Nephron (organoid): Measurements from ENCODE around the gene POU2AF3.

Experiments
- H3K27ac Mint-ChIP-seq, 3 experiments: 2 replicates each; pipeline ENCODE4 v1.8.0; 2020; ENCODE audit warnings: mixed read lengths in 3 of 3, mild to moderate bottlenecking in 2 of 3, moderate library complexity in 1 of 3
- H3K27me3 Mint-ChIP-seq: 2 replicates; pipeline ENCODE4 v1.8.0; 2021; ENCODE audit warnings: low read depth, mild to moderate bottlenecking, moderate library complexity, mixed read lengths
- H3K36me3 Mint-ChIP-seq: 2 replicates; pipeline ENCODE4 v1.8.0; 2020; ENCODE audit warnings: low read depth, mixed read lengths
- H3K4me1 Mint-ChIP-seq: 2 replicates; pipeline ENCODE4 v1.8.0; 2020; ENCODE audit warnings: mixed read lengths
- H3K4me3 Mint-ChIP-seq, 3 experiments: 2 replicates each; pipeline ENCODE4 v1.8.0; 2020; ENCODE audit warnings: mild to moderate bottlenecking in 3 of 3, mixed read lengths in 3 of 3, moderate library complexity in 2 of 3
- H3K9me3 Mint-ChIP-seq: 2 replicates; pipeline ENCODE4 v1.8.0; 2020; ENCODE audit warnings: mixed read lengths
- TF ChIP-seq, protein P1 (sequence below), 3 experiments: fragments of 200-600 bp; sonication (generic); IDR thresholded peaks; one replicate each; pipeline ENCODE4 v1.5.0; 2021; ENCODE audit warnings: antibody characterized with exemption in 3 of 3; ENCODE audit not compliant: unreplicated experiment in 3 of 3

The POU2AF3 gene, protein sequence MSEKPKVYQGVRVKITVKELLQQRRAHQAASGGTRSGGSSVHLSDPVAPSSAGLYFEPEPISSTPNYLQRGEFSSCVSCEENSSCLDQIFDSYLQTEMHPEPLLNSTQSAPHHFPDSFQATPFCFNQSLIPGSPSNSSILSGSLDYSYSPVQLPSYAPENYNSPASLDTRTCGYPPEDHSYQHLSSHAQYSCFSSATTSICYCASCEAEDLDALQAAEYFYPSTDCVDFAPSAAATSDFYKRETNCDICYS

DNA sequence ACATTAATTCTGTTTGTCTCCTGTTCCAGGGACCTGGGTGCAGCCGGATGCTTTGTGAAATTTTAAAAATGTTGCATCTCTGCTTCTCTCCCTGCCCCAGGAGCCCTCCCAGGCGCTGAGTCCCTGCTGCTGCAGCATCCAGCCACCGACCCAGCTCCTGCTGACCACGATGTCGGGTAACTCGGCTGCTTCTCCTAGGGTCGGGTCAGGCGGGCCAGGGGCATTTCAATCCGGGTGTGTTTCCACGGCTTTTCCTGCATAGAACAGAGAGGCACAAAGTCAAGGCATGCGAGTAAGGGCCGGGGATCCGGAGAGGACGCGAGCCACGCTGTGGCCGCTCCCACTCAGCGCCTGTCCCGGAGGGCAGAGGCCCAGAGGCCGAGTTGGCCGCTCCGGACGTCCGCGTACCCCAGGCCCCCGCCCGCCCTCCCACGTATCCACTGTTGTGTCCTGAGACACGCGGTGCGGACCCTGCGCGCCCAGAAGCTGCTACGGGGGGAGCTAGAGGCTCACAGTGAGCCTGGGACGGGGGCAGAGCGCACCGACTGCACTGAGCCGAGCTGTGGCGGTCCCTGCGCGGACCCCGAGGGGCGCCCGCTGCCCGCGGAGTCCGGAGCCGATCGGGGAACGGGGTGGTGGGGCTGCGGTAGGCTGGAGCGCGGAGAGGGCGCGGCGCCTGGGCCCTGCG lies at the start of gene POU2AF3:
Gene POU2AF3 (plus strand): TSS at position 134 of the 688 bp plus-strand sequence. CDS start 36 bp downstream, at position 170.
- peaks cover 34% of the 10 kb centered on the region for H3K27me3 Mint-ChIP-seq
- H3K36me3 Mint-ChIP-seq = no peaks in the 10 kb centered on the region
- H3K4me1 Mint-ChIP-seq = peaks cover 39% of the 10 kb centered on the region
- peak within 1 kb of the TSS in 2 of 3 experiments; percentile 32 to 57 for H3K27ac Mint-ChIP-seq
- H3K4me3 Mint-ChIP-seq = peak within 1 kb of the TSS; percentile 78 to 87 (median 80)
- no peaks in the 10 kb centered on the region for H3K9me3 Mint-ChIP-seq
- TF ChIP-seq, protein P1, sequence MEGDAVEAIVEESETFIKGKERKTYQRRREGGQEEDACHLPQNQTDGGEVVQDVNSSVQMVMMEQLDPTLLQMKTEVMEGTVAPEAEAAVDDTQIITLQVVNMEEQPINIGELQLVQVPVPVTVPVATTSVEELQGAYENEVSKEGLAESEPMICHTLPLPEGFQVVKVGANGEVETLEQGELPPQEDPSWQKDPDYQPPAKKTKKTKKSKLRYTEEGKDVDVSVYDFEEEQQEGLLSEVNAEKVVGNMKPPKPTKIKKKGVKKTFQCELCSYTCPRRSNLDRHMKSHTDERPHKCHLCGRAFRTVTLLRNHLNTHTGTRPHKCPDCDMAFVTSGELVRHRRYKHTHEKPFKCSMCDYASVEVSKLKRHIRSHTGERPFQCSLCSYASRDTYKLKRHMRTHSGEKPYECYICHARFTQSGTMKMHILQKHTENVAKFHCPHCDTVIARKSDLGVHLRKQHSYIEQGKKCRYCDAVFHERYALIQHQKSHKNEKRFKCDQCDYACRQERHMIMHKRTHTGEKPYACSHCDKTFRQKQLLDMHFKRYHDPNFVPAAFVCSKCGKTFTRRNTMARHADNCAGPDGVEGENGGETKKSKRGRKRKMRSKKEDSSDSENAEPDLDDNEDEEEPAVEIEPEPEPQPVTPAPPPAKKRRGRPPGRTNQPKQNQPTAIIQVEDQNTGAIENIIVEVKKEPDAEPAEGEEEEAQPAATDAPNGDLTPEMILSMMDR (IDR thresholded peaks at IDR 0.05; ENCODE audit: unreplicated experiment in 3 of 3) = no peak

DNA sequence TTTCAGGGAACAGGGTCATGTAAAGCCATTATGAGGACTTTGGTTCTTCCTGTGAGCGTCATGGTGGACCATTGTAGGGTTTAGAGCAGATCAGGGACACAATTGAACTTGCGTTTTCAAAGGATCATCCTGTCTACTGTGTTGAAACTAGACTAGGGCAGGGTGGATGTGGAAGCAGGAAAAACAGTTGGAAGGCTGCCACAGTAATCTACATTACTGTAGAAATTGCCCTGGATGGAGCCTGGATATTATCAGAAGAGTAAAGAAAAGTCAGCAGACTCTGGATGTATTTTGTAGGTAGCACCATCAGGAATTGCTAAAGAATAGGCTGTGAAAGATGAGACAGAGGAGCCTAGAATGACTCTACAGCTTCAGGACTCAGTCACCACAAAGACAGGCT lies 47.4 kb upstream of the POU2AF3 start:
- Mint-ChIP-seq H3K36me3 (no peaks in the 10 kb centered on the region), H3K27me3 (no peaks in the 10 kb centered on the region)
- TF ChIP-seq, protein P1 (IDR thresholded peaks at IDR 0.05; ENCODE audit: unreplicated experiment in 3 of 3) = no peak

DNA sequence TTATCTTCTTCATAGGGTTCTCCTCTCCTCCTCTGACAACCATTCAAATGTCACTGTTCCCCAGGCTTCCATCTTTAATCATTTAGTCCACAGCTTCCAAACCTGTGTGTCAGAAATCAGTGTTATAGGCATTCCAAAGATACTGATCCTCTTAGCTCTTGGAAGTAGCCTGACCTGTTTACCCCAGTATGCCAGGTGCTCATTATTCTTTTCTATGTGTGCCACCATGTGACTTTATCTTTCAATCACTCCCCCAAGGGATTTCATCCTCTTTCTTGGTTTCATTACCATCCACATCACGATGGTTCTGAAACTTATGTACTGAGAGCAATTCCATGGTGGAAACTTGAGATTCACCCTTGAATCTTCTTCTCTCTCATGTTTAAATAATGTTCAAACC lies 45.2 kb upstream of the POU2AF3 start:
- TF ChIP-seq, protein P1 (IDR thresholded peaks at IDR 0.05; ENCODE audit: unreplicated experiment in 3 of 3) = no peak
- Mint-ChIP-seq H3K4me1 (no peaks in the 10 kb centered on the region), H3K36me3 (no peaks in the 10 kb centered on the region), H3K4me3 (no peak overlapping the region), H3K9me3 (no peaks in the 10 kb centered on the region), H3K27ac (no peak overlapping the region), H3K27me3 (no peaks in the 10 kb centered on the region)

More for the DNA sequence above, 47.4 kb upstream of the POU2AF3 start:
- Mint-ChIP-seq H3K4me1 (no peaks in the 10 kb centered on the region), H3K9me3 (no peaks in the 10 kb centered on the region), H3K27ac (no peak overlapping the region), H3K4me3 (no peak overlapping the region)

DNA sequence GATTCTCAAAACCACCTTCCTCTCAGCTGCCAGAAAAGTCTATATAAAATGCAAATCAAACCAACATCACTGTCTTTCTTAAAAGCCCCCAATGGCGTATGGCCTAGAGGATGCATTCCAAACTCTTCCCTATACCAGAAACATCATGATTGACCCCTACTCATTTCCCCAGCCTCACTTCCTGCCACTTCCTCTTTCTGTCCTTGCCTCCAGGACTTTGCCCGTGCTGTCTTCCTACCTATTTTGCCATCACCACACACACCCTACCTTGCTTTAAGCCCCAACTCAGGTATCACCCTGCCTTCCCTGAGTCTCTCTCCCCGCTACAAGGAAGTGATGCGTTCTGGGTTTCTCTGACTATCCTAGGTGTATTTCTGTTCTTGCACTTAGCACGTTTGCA lies 44.7 kb upstream of the POU2AF3 start:
- Mint-ChIP-seq H3K36me3 (no peaks in the 10 kb centered on the region), H3K27me3 (no peaks in the 10 kb centered on the region), H3K4me3 (no peak overlapping the region), H3K27ac (no peak overlapping the region), H3K9me3 (no peaks in the 10 kb centered on the region), H3K4me1 (no peaks in the 10 kb centered on the region)
- TF ChIP-seq, protein P1 (IDR thresholded peaks at IDR 0.05; ENCODE audit: unreplicated experiment in 3 of 3) = no peak

DNA sequence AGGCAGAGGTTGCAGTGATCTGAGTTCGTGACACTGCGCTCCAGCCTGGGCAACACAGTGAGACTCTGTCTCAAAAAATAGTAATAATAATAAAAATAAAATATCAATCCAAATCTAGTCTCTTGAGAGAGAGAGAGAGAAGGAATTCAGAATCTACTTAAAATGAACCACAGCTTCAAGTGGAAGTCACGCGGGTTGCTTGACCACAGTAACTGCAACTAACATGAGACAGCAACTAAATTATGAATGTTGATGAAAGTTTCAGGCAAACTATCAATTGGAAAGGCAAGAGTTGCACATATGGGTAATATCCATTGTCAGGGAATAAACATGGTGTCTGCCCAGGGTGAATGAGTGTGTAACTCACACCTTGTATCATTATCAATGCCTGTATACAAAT lies 40.3 kb upstream of the POU2AF3 start:
- no peaks in the 10 kb centered on the region for H3K9me3 Mint-ChIP-seq
- TF ChIP-seq, protein P1 (IDR thresholded peaks at IDR 0.05; ENCODE audit: unreplicated experiment in 3 of 3) = no peak
- H3K36me3 Mint-ChIP-seq = no peaks in the 10 kb centered on the region
- no peak overlapping the region for H3K27ac Mint-ChIP-seq
- no peaks in the 10 kb centered on the region for H3K27me3 Mint-ChIP-seq
- no peak overlapping the region for H3K4me3 Mint-ChIP-seq
- H3K4me1 Mint-ChIP-seq = no peaks in the 10 kb centered on the region
